H54 (cell line): Measurements from ENCODE around the gene CCDC92.
A peak's percentile ranks its signal among the peaks of the same experiment; 100 is the strongest.

Source experiments
- DNase-seq: peaks from one replicate; pipeline ENCODE4 v3.0.0; 2011; ENCODE audit warnings: low spot score, mixed read lengths; ENCODE audit not compliant: insufficient read length
- FAIRE-seq: peaks from 3 replicates; lab custom pipeline; 2011; peaks lifted over from hg19 to GRCh38; lab: Jason Lieb, UNC
- POLR2A ChIP-seq: IDR thresholded peaks from 2 replicates; pipeline ENCODE4 v1.6.1; 2011; ENCODE audit warnings: low read depth, mild to moderate bottlenecking, low read length

Gene CCDC92

DNA sequence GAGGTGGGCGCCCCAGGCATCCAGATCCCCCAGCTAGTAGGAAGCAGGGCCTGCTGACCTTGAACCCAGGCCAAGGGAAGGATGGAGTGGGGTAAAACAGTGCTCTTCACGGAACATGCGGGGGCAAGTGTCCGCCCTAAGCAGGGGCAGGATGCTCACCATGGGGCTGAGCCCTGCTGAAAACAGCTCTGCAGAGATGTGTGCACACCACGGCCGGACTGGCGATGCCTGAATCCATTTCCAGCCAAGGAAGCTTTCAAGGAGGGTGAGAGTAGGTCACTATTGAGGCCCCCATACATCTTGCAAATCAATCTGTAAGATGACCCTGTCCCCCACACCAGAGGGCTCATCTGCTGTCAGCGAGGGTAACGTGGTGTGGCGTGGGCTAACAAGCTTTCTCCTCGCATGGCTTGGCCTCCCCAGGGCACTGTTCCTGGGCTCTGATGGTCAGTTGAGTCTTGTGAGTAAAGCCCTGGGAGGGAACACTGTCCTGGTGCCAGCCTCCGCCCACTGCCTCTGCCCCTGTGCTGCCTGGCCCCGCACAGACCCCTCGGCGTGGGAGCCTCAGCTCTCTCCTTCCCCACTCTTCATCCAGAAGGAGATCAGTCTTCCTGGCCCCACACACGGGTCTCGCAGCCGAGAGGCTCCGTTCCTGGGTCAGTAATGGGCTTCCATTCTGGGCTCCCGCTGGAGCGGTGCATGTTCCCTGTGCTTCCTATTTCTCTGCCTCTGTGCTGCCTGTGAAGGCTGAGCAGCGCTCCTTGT, 69.1 kb downstream of the CCDC92 start:
- DNase-seq (no peak), FAIRE-seq (no peak)
- no peak for TF ChIP-seq POLR2A

DNA sequence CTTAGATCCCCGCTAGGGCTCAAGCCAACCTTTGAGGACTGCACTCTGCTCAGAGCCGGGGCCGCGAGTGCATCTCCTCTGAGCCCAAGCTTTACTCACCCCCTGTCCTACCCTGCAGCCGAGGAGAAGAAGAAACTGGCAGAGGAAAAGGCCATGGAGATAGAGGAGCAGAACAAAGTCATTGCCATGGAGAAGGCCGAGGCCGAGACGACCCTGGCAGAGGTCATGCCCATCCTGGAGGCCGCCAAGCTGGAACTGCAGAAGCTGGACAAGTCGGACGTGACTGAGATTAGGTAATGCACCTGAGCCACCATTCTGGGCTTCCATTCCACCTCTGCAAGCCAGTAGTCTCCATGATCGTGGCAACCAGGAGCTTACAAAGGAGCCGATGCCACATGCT, 69.8 kb downstream of the CCDC92 start:
- no peak for TF ChIP-seq POLR2A
- DNase-seq, result no peak
- no peak for FAIRE-seq

- no peak for TF ChIP-seq POLR2A
- no peak for FAIRE-seq
- DNase-seq, result no peak
These were observed 71.7 kb downstream of the CCDC92 start for GRCh38 chr12:123900871-123901376.

GRCh38 chr12:123899368-123899767, 73.3 kb downstream of the CCDC92 start:
- FAIRE-seq (no peak), DNase-seq (no peak)
- no peak for TF ChIP-seq POLR2A

DNA sequence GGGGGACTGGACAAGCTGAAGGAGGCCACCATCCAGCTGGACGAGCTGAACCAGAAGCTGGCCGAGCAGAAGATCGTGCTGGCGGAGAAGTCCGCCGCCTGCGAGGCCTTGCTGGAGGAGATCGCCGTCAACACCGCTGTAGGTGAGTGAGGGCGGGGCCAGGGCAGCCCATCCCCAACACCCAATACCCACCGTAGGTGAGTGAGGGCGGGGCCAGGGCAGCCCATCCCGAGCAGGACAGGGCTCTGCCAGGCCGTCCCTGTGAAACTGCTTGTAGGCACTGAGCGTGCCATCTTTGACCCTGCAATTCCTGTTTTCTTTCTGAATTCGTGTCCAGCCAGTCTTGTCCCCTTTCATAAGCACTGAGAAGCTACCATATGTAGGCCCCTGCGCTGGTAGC, 74.0 kb downstream of the CCDC92 start:
- DNase-seq, result no peak
- no peak for FAIRE-seq
- TF ChIP-seq POLR2A, result no peak

DNA sequence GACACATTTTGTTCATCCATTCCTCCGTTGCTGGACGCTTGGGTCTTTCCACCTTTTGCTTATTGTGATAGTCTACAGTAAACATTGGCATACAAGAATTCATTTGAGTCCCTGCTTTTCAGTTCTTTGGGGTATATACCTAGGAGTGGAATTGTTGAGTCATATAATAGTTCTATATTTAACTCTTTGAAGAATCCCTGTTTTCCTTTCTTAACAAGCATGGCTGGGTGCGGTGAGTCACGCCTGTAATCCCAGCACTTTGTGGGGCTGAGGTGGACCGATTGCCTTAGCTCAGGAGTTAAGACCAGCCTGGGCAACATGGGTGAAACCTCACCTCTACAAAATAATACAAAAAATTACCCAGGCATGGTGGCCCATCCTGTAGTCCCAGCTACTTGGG, 75.4 kb downstream of the CCDC92 start:
- FAIRE-seq (no peak), DNase-seq (no peak)
- TF ChIP-seq POLR2A, result no peak

- TF ChIP-seq POLR2A, result no peak
- FAIRE-seq (no peak), DNase-seq (no peak)
These were observed 75.9 kb downstream of the CCDC92 start for GRCh38 chr12:123896767-123897166.

GRCh38 chr12:123895451-123895850, 77.2 kb downstream of the CCDC92 start:
- TF ChIP-seq POLR2A, result no peak
- FAIRE-seq (no peak), DNase-seq (no peak)

DNA sequence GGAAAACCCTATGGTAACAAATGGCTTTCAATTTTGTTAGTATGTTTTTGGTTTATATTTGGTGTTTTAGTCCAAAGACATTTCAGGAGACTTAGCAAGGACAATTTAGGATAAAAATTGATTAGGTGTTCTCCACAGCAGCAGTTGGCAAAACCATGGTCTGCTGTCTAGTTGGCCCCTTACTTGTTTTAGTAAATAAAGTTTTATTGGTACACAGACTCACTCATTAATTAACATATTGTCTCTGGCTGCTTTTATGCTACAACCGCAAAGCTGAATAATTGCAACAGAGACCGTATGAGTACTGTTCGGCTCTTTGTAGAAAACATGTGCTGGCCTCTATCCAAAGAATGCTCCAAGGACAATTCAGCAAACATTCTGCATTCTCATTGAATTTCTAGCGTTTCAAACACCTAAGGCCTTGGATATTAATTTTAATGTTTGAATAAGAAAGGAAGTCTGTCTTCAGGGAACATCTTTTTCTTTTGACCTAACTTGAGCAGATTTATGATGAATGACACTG, 77.7 kb downstream of the CCDC92 start:
- DNase-seq (no peak), FAIRE-seq (no peak)
- TF ChIP-seq POLR2A, result no peak

GRCh38 chr12:123893276-123893675, 79.4 kb downstream of the CCDC92 start:
- no peak for TF ChIP-seq POLR2A
- DNase-seq (no peak), FAIRE-seq (no peak)

DNA sequence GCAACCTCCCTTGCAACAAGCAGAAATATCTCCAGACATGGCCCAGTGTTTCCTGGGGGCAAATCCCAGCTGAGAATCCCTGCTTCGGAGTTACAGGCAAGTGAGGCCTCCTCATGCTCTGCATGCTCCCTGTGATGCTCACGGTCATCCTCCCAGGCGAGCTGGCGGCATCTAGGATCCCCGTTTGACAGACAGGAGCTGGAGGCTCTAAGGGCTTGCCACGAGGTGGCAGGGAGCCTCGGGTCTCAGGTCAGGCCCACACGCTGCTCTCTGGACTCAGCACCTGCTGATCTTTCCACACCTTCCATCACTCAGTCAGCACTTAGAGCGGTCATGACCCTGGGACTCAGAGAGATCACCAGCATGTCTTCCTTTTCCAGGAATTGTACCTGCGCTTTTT, 79.8 kb downstream of the CCDC92 start:
- no peak for FAIRE-seq
- no peak for TF ChIP-seq POLR2A
- no peak for DNase-seq

DNA sequence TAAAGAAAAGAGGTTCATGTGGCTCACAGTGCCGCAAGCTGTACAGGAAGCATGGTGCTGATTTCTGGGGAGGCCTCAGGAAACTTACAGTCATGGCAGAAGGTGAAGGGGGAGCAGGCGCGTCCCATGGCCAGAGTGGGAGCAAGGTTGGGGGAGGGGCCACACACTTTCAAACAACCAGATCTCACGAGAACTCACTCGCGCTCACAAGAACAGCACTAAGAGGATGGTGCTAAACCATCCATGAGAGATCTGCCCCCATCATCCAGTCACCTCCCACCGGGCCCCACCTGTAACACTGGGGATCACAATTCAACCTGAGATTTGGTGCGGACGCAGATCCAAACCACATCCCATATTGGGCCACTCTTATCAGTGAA, 80.5 kb downstream of the CCDC92 start:
- TF ChIP-seq POLR2A, result no peak
- DNase-seq, result no peak
- no peak for FAIRE-seq

GRCh38 chr12:123891516-123892179, 81.0 kb downstream of the CCDC92 start:
- TF ChIP-seq POLR2A, result no peak
- DNase-seq, result peak; percentile 38
- FAIRE-seq, result no peak

GRCh38 chr12:123891011-123891410, 81.6 kb downstream of the CCDC92 start:
- no peak for TF ChIP-seq POLR2A
- FAIRE-seq, result no peak
- DNase-seq, result no peak
